K562 (cell line): ENCODE measurements around the gene GADL1.

Experiments
- ETV1 ChIP-seq: fragments of 450-650 bp; conservative IDR thresholded peaks from 2 replicates; pipeline ENCODE4 v1.6.1; 2016; ENCODE audit warnings: missing genetic modification characterization, control low read depth, low read depth, missing compliant biosample characterization
- JUND ChIP-seq, 2 experiments: IDR thresholded peaks; 2 replicates in 1 of 2; 3 replicates in 1 of 2; pipeline ENCODE4 v1.6.1; 2011; ENCODE audit warnings: borderline replicate concordance in 2 of 2, low read depth in 2 of 2, low read length in 2 of 2, improper control_type of control experiment in 1 of 2, missing biosample characterization in 1 of 2, missing genetic modification characterization in 1 of 2, missing genetic modification reagents in 1 of 2
- POLR2AphosphoS2 ChIP-seq: IDR thresholded peaks from 2 replicates; pipeline ENCODE4 v1.6.1; 2012; ENCODE audit warnings: low read length, improper control_type of control experiment
- ZNF354B ChIP-seq: fragments of 250-450 bp; sonication (Bioruptor Pico); IDR thresholded peaks from 2 replicates; pipeline ENCODE4 v1.4.0; 2020

DNA sequence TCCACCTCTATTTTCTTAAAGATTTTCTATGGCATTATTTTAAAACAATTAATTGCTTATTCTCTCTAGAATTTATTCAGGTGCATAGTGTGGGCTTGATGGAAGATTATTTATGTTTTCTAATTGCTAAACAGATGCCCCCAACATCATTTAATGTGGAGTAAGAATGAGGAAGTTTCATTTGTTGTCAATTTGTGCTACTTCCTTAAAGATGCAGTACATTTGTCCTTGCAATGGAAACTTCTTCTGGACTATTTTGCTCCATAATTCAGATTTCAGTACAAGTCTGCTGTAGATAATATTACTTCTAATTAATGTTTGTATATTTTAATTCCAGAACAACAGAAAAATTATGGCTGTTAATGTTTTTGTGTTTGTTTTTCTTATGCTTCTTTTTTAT is 183.3 kb downstream of the GADL1 start:
- no peak for TF ChIP-seq POLR2AphosphoS2
- TF ChIP-seq ZNF354B (CRISPR knock-in tag): no peak
- no peak for TF ChIP-seq ETV1
- no peak for TF ChIP-seq JUND (IDR thresholded peaks at IDR 0.05; ENCODE audit: borderline replicate concordance, low read depth, low read length)
- no peak for TF ChIP-seq JUND (tag; IDR thresholded peaks at IDR 0.05; ENCODE audit: borderline replicate concordance, low read depth, low read length)
